ENCODE measurements around the gene RABIF.
"Not testable (repeated sequence)": the region's sequence is repeated elsewhere in the genome, so short reads cannot be mapped to it uniquely, and the experiment has no call there.

RABIF gene

GRCh38 chr1:202905331-202905730, 16.4 kb upstream of the RABIF start:
- no peak for ATAC-seq
- TF ChIP-seq, protein P1, sequence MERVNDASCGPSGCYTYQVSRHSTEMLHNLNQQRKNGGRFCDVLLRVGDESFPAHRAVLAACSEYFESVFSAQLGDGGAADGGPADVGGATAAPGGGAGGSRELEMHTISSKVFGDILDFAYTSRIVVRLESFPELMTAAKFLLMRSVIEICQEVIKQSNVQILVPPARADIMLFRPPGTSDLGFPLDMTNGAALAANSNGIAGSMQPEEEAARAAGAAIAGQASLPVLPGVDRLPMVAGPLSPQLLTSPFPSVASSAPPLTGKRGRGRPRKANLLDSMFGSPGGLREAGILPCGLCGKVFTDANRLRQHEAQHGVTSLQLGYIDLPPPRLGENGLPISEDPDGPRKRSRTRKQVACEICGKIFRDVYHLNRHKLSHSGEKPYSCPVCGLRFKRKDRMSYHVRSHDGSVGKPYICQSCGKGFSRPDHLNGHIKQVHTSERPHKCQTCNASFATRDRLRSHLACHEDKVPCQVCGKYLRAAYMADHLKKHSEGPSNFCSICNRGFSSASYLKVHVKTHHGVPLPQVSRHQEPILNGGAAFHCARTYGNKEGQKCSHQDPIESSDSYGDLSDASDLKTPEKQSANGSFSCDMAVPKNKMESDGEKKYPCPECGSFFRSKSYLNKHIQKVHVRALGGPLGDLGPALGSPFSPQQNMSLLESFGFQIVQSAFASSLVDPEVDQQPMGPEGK (CRISPR knock-in tag; IDR thresholded peaks at IDR 0.05; ENCODE audit: borderline replicate concordance), result no peak
- TF ChIP-seq ZFP3 (CRISPR knock-in tag; IDR thresholded peaks at IDR 0.05) (no peak), CSDC2 (CRISPR knock-in tag; IDR thresholded peaks at IDR 0.05) (no peak), CSRNP3 (CRISPR knock-in tag; IDR thresholded peaks at IDR 0.05) (no peak), TCF4 (CRISPR knock-in tag; IDR thresholded peaks at IDR 0.05; ENCODE audit: borderline replicate concordance) (no peak), ISL1 (CRISPR knock-in tag; IDR thresholded peaks at IDR 0.05) (no peak), TOX (CRISPR knock-in tag; IDR thresholded peaks at IDR 0.05; ENCODE audit: borderline replicate concordance) (no peak), BACH2 (CRISPR knock-in tag; IDR thresholded peaks at IDR 0.05; ENCODE audit: borderline replicate concordance) (no peak)

- ATAC-seq, result not testable (repeated sequence)
These were observed 14.9 kb upstream of the RABIF start for GRCh38 chr1:202903808-202904207.

- no peak for ATAC-seq
- TF ChIP-seq OSR1 (CRISPR knock-in tag; IDR thresholded peaks at IDR 0.05) (no peak), ZNF70 (CRISPR knock-in tag; IDR thresholded peaks at IDR 0.05) (no peak), TOX (CRISPR knock-in tag; IDR thresholded peaks at IDR 0.05; ENCODE audit: borderline replicate concordance) (no peak), ZNF565 (CRISPR knock-in tag; conservative IDR thresholded peaks at IDR 0.05; ENCODE audit: low read depth) (no peak), ZC3H10 (CRISPR knock-in tag; IDR thresholded peaks at IDR 0.05) (no peak), CSRNP3 (CRISPR knock-in tag; IDR thresholded peaks at IDR 0.05) (no peak), BACH2 (CRISPR knock-in tag; IDR thresholded peaks at IDR 0.05; ENCODE audit: borderline replicate concordance) (no peak), TCF4 (CRISPR knock-in tag; IDR thresholded peaks at IDR 0.05; ENCODE audit: borderline replicate concordance) (no peak), SNAI2 (CRISPR knock-in tag; IDR thresholded peaks at IDR 0.05) (no peak), ISL1 (CRISPR knock-in tag; IDR thresholded peaks at IDR 0.05) (no peak), CREB5 (CRISPR knock-in tag; IDR thresholded peaks at IDR 0.05; ENCODE audit: low read depth) (no peak), ESRRG (CRISPR knock-in tag; IDR thresholded peaks at IDR 0.05) (no peak)
- TF ChIP-seq, protein P1 (CRISPR knock-in tag; IDR thresholded peaks at IDR 0.05; ENCODE audit: borderline replicate concordance), result no peak
These were observed 12.6 kb upstream of the RABIF start for GRCh38 chr1:202901555-202901954.

DNA sequence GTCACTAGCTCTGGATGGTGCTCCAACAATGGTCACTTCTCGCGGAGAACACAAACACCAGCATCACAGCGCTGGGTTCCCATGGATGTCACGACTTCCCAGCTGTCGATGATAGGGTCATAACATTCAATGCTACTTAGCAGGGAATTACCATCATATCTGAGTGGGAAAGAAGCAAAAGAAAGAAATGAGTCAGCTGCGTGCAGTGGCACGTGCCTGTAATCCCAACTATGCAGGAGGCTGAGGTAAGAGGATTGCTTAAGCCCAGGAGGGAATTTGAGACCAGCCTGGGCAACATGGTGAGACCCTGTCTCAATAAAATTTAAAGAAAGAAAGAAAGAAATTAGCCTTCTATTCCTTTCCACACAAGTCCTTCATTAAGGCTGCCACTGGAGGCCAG, 3.6 kb upstream of the RABIF start:
- TF ChIP-seq TCF4 (CRISPR knock-in tag; IDR thresholded peaks at IDR 0.05; ENCODE audit: borderline replicate concordance) (no peak), OSR1 (CRISPR knock-in tag; IDR thresholded peaks at IDR 0.05) (no peak), ZNF565 (CRISPR knock-in tag; conservative IDR thresholded peaks at IDR 0.05; ENCODE audit: low read depth) (no peak), CREB5 (CRISPR knock-in tag; IDR thresholded peaks at IDR 0.05; ENCODE audit: low read depth) (no peak), GLIS3 (CRISPR knock-in tag; IDR thresholded peaks at IDR 0.05) (no peak), RARB (CRISPR knock-in tag; IDR thresholded peaks at IDR 0.05) (no peak), ZNF8 (CRISPR knock-in tag; IDR thresholded peaks at IDR 0.05) (no peak), BACH2 (CRISPR knock-in tag; IDR thresholded peaks at IDR 0.05; ENCODE audit: borderline replicate concordance) (no peak)
- TF ChIP-seq, protein P1 (CRISPR knock-in tag; IDR thresholded peaks at IDR 0.05; ENCODE audit: borderline replicate concordance), result no peak
- ATAC-seq, result no peak
